Left renal cortex interstitium (tissue), 4 donors: ENCODE measurements around the gene ZCCHC17. TPM values are rescaled to one million over a fixed set of nuclear protein-coding genes. Genes with fewer than 3 reads are reported as not detected.

Experiments used
- DNase-seq, 4 donors: peaks; one replicate each; pipeline ENCODE4 v3.0.0-alpha.2; 2013; ENCODE audit warnings: low read depth in 4 of 4, low spot score in 2 of 4, missing footprints in 1 of 4
- polyA plus RNA-seq, 4 donors: library from polyadenylated mRNA; unstranded; fragments of 120-200 nt; gene quantifications; one replicate each; pipeline ENCODE4 v1.2.1, GENCODE V29; 2013; ENCODE audit not compliant: insufficient read length in 4 of 4

Gene ZCCHC17
- polyA plus RNA-seq, 4 donors = 45.7 to 55.7 (median 48.6) TPM

DNA sequence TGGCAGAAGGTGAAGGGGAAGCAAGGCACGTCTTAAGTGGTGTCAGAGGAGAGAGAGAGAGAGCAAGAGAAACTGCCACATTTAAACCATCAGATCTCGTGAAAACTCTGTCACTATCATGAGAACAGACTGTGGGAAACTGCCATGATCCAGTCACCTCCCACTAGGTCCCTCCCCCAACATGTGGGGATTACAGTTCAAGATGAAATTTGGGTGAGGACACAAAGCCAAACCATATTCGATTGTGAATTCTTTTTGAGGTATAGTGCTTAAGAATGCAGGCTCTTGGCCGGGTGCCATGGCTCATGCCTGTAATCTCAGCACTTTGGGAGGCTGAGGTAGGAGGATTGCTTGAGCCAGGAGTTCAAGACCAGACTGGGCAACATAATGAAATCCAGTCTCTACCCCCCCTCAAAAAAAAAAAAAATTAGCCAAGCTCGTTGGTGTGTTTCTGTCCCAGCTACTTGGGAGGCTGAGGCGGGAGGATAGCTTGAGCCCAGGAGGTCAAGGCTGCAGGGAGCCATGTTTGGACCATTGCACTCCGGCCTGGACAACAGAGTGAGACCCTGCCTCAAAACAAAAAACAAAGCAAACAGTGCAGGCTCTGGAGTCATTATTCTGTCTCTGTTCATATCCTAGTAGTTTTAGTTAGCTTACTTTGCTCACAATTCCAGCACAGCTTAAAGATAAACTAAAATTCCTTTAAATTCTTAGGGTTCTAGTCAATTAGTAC is 6.0 kb downstream of the ZCCHC17 start:
- DNase-seq = no peak

DNA sequence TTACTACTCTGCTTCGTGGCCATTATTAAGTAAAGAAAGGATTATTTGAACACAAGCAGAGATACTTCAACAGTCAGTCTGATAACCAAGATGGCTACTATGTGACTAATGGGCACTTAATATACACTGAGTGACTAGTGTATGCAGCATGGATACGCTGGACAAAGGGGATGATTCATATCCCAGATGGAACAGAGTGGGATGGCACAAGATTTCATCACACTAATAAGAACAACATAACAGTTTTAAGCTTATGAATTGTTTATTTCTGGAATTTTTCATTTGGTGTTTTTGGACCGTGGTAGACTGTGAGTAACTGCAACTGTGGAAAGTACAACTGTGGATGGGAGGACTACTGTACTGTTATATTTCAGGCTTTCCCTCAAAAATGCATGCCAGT is 9.4 kb downstream of the ZCCHC17 start:
- no peak for DNase-seq

DNA sequence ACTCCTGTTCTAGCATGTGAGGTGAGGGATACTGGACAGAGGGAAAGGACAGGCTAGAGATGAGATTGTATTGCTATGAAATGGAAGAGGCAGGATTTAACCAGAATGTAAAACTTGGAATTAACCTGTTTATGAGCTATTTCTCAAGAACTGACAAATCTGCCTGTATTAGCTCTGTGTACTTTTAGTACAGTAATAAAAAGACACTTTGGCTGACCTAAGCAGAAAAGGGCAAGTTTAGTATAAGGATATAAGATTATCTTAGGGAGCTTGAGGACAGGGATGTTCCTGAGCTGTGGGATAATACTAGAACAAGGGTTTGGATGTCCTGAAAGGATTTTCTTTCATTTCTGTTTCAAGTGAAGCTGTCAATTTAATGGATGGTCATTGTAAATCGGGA is 11.2 kb downstream of the ZCCHC17 start:
- DNase-seq = no peak

DNA sequence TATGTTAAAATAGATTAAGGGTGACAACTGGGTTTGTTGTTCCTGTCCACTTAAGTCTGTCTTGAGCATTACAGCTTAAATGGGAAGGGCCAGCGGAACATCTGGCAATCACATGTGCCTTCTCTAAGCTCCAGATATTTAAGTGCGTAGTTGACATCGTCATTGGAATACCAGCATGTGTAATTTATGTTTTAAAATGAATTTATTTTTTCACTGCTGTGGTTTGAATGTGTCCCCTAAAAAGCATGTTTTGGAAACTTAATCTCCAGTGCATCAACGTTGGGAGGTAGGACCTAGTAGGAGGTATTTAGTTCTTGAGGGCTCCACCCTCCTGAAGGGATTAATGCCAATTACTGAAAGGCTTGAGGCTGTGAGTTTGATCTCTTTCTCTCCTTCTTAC is 13.4 kb downstream of the ZCCHC17 start:
- DNase-seq = no peak

DNA sequence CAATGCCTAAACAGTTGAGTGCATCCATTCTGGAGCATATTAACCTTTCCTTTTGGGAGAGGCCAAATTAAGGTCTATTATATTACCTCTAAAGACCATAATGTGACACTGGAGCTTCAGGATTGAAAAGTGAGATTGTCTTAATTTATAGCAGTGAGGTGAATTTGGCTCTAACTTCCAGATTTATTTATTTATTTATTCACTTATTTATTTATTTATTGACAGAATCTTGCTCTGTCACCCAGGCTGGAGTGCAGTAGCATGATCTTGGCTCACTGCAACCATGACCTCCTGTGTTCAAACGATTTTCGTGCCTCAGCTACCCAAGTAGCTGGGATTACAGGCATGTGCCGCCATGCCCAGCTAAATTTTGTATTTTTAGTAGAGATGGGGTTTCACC is 19.1 kb downstream of the ZCCHC17 start:
- DNase-seq = no peak

DNA sequence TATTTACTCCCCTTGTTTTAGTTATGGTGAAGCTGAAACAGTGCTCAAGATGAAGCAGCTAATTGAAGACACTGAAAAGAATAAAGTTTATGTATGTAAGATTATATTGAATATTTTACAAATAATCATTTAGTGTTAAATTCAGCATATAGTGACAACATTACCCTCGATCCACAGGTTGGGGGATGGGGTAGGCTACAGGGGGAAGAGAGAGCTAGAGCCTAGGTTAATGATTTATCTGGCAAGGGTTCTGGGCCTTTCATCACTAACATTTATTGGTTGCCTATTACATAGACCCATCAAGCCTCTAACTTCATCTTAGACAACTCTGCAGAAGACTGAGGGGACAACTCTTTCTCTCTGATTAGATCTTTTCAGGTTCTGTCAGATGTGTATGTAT is 21.3 kb downstream of the ZCCHC17 start:
- no peak for DNase-seq

DNA sequence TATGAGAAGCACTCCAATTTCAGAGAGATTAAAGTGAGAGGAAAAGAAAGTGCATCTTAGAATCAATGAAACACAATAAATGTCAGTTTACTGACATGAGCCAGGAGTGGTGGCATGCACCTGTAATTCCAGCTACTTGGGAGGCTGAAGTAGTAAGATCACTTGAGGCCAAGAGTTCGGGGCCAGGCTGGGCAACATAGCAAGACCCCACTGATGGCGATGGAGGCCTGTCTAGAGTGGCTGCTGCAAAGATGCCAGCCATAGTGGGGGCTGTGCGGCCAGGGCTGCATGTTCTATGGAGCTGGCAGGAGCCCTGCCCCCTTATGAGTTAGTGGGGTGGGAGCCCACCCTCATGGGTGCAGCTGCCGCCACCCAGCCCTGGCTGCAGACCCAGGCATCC is 27.3 kb downstream of the ZCCHC17 start:
- no peak for DNase-seq

DNA sequence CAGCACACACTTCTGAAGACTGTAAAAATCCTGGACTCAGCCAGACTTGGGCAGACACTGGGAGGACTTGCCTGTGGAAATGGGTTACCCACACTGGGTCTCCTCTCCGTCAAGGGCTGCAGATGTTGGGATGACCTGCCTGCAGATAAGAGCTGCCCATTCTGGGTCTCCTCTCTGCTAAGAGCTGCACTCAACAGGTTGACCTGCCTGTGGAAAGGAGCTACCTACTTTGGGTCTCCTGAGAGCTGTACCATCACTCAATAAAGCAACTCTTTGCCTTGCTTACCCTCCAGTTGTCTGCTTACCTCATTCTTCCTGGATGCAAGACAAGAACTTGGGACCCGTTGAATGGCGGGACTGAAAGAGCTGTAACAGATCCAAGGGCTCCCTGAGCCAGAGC is 28.2 kb downstream of the ZCCHC17 start:
- no peak for DNase-seq

DNA sequence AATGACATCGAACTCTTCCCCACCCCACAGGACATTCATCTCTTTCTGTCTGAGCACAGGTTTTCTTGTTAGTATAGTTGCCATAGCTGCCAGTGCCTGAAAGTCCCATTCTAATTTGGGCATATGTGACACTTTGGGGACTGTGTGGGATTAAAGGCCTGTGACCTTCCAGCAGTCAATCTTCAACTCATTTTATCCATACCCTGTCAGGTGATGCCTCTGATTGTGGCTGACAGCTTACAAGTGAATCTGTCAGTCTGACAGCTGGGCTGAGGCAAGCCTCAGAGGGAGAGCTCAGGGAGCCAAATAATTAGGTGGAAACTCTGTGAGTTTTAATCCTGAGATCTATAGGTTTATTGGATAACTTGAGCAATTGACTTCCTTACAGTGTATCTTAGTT is 29.6 kb downstream of the ZCCHC17 start:
- no peak for DNase-seq

DNA sequence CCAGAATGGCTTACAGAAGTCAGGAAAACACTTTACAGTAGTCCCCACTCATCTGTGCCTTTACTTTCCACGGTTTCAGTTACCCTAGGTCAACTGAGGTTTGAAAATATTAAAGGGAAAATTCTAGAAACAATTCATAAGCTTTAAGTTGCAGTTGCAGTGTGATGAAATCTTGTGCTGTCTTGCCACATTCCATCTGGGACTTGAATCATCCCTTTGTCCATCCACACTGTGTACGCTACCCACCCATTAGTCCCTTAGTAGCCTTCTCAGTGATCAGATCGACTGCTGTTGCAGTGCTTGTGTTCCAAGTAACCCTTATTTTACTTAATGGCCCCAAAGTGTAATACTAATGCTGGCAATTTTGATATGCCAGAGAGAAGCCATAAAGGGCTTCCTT is 30.5 kb downstream of the ZCCHC17 start:
- DNase-seq = no peak

DNA sequence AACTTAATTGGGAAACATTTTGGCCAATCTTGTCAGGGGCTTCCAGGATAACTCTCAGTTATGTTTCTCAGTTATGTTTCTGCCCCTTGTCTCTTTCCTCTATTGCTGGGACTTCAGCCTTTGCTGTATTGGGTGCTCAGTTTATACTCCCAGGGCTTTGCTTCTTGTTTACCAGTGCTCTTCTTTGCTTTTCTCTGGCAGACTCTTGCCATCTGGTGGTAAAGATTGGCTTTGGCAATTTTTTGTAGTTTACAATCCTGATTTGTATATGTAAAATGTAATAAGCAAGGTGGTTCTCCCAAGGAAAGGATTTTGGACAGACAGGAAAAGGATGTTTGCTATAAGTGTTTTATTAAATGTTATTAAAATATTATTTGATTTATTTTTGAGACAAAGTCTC is 38.2 kb downstream of the ZCCHC17 start:
- peak in 1 of 4 donors; percentile 14 for DNase-seq

DNA sequence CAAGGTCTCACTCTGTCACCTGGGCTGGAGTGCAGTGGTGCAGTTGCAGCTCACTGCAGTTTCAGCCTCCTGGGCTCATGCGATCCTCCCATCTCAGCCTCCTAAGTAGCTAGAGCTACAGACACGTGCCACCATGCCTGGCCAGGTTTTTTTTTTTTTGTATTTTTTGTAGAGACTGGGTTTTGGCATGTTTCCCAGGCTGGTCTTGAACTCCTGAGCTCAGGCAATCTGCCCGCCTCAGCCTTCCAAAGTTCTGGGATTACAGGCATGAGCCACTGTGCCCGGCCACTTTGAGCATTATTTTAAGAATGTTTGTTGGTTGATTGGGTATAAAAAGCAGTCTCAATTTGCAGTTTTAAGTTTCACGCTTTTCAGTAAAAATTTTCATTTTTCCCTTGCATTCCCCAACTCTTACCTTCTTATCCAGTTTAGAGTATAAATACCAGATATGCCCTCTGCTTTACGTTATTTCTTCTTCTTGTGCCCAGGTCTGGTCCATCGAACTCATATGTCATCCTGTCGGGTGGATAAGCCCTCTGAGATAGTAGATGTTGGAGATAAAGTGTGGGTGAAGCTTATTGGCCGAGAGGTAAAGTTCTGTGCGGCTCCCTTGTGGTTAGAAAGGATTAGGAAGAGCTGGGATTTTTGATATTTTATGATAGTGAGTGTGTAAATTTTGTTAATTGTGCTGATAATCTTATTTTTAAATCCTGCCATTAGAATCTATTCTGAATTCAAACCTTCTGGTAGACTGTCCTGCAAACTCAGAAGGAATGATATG is 40.0 kb downstream of the ZCCHC17 start:
- no peak for DNase-seq

DNA sequence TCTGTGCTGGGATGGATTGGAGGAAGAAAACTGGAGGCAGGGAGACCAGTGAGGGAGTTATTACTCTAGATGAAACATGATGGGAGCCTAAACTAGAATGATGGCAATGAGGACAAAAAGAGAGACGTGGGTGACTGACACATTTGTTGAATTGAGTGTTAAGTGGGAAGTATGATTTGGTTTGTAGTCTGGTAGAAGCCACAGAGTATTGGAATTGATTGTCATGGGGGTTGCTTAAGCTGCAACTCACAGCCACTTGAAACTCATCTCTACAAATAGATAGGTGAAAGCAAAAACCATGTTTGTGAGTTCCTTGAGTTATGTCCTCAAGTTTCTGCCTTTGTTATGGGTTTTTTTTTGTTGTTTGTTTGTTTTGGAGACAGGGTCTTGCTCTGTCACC is 47.7 kb downstream of the ZCCHC17 start:
- DNase-seq = no peak

DNA sequence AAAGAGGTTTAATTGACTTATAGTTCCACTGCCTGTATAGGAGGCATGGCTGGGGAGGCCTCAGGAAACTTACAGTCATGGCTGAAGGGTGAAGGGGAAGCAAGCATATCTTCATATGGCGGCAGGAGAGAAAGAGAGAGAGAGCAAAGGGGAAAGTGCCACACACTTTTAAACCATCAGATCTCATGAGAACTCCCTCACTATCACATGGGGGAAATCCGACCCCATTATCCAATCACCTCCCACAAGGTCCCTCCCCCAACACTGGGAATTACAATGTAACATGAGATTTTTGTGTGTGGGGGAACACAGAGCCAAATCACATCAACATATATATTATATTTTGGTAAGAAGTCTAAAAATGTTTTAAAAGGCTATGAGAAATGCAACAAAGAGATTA is 48.8 kb downstream of the ZCCHC17 start:
- DNase-seq = no peak

DNA sequence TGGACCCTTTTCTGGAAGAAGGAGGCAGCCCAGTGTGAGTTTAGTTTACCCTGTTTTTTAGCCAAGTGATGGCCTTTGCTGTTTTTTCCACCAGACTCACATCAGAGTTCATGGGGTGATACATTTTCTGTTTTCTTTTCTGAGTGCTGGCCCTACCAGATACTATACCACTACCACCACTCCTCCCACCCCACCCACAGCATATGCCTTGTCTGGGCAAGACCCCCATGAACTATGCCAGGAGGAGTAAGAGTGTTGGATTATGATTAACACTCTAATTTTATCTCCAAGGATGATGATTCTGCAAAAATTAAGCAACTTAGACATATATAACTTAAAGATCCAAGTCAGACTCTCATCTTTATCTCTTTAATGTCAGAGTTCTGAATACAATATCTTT is 50.0 kb downstream of the ZCCHC17 start:
- no peak for DNase-seq

DNA sequence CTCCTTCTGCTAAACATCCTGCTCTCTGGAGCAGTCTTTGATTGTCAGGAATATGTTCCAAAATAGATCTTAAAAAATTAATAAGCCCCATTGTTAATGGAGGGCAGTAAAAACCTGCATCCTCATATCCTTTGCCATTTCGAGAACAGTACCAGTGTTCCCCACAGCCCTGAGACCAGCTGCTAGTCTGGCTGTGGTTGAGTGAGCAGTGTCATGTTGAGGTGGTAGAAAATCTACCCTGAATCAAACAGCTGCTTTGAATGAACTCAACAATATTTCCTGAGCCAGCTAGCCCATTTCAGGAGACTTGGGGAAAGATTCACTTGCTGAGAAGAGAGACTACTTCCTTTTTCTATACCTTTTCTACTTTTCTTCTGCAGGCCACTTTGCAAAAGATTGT is 51.6 kb downstream of the ZCCHC17 start:
- no peak for DNase-seq

DNA sequence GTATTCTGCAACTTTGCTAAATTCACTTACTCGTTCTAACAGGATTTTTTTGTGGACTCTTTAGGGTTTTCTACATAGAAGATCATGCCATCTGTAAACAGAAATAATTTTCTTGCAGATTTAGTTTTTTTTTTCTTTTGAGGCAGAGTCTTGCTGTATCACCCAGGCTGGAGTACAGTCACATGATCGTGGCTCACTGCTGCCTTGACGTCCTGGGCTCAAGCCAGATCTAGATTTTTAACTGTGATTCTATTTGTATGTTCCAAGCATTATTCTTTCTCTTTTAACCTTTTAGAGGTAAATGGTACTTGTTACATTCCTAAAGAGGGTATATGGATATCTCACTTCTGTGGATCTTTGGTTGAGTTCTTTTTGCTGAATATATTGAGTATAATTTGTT is 57.5 kb downstream of the ZCCHC17 start:
- no peak for DNase-seq

DNA sequence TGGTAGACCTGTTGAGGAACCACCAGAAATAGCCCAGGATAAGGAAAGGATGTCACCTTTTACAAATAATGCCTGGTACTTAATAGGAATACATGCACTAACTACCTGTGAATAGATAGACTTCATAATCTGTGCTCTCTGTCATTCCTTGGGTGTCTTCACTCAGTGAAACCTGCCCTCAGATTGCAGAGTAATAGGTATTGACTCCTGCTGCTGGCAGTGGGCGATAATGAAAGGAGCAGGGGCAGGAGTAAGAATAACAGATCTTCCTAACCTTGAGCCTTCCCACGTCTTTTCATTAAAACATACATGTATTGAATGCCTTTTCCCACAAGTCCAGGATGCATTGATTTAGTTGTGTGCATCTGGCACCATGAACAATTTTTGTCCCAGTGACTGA is 59.6 kb downstream of the ZCCHC17 start:
- DNase-seq = no peak

DNA sequence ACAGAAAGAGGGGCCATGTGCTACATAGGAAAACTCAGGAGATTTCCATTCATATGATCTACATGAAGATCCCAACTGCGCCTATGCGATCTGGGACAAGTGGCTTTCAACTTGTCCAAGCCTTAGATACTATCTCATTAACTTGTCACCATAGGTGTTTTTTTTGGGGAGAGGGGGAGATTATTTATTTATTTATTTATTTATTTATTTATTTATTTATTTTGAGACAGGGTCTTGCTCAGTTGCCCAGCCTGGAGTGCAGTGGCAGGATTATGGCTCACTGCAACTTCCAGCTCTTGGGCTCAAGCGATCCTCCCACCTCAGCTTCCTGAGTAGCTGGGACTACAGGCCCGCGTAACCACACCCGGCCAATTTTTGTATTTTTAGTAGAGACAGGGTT is 64.8 kb downstream of the ZCCHC17 start:
- DNase-seq = no peak

DNA sequence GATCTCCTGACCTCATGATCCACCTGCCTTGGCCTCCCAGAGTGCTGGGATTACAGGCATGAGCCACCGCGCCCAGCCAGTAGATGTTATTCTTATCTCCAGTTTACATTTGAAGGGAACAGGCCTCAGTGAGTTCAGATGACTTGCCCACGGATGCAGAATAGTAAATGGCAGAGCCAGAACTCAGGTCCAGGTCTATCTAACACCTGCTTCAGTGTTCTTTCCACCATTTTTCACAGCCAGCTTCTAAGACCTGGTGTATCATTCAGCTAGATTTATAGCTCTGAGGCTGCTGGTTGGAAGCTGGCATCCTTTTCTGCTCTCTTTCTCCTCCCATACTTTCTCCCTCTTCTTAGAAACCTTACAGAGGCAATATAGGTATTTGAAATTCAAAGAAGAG is 65.2 kb downstream of the ZCCHC17 start:
- DNase-seq = no peak

DNA sequence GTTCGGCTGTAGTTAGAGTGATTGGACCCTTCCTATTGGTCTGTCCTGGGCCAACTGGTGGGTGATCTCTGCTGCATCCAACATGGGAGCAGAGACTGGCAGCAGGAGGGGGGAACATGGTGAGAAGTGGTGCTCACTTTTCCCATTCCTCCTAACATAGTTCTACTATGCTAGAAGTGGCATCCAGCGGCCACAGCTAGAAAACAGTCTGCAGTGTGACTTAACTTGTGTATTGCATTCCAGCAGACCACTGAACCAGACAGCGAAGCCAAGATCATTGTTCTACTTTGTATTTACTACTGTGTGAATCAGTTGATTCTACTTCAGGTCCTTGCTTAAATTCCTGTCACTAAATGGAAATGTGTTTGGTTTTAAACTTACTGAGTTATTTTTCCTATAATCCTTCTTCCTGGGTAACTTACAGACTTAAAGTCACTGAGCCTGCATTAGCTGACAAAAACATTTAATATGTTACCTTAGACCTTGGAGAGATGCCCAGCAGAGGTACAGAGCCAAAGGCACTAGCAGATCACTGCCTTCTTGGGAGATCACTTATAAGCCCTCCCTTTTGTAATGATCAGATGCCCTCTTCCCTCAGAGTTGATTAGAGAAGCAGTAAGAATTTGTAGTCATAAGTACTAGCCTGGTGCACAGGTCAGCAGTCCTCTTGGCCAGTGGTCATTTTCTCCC is 67.9 kb downstream of the ZCCHC17 start:
- DNase-seq = peak in 1 of 4 donors; percentile 47

DNA sequence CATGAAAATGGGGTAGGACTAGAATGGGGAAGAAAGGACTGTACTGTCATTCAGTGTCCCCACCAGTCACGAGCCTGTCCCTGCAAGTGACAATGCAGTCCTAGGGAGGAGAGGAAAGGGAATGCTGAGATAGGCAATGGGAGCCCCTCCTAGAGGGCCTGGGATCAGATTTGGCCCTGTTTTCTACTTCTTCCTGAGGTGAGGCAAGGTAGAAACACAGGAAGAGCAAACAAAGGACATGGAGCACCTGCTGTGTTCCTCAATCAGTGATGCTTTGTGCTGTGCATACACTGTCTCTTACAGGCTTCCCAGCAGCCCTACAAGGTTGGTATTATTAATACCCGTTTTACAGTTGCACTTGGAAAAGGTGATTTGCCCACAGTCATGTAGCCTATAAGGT is 70.0 kb downstream of the ZCCHC17 start:
- DNase-seq = no peak
